Ramos (cell line): ENCODE measurements around the gene LYSMD1.

ENCODE experiments used
- in situ Hi-C: fragments of 300-500 bp; cut with MboI; formaldehyde crosslinking; loops from one replicate; pipeline ENCODE4 v1.14.3; 2022; ENCODE audit warnings: low sequenced_read_pairs; ENCODE audit not compliant: unreplicated experiment

The LYSMD1 gene

GRCh38 chr1:151176514-151177045 is 10.9 kb upstream of the LYSMD1 start:
- in situ Hi-C loops, result no loop called here

GRCh38 chr1:151175863-151176262 is 10.2 kb upstream of the LYSMD1 start, which contains the start of gene TMOD4:
Gene TMOD4, minus strand, starts transcription at chr1:151175981. Its CDS starts 1,106 bp downstream, at chr1:151174875.
- in situ Hi-C loops, result no loop called here

GRCh38 chr1:151175041-151175741 is 9.5 kb upstream of the LYSMD1 start:
- in situ Hi-C loops, result no loop called here

GRCh38 chr1:151171190-151171589 is 5.5 kb upstream of the LYSMD1 start:
- in situ Hi-C loops, result no loop called here

GRCh38 chr1:151167116-151167515 is 1.4 kb upstream of the LYSMD1 start:
- in situ Hi-C loops, result no loop called here

GRCh38 chr1:151166505-151166956 is 829 bp upstream of the LYSMD1 start:
- in situ Hi-C loops, result no loop called here

- in situ Hi-C loops, result no loop called here
Observed at GRCh38 chr1:151165281-151165737, 393 bp downstream of the LYSMD1 start.

GRCh38 chr1:151164732-151165280 is 896 bp downstream of the LYSMD1 start:
- in situ Hi-C loops, result no loop called here

GRCh38 chr1:151159373-151159772 is 6.3 kb downstream of the LYSMD1 start:
- in situ Hi-C loops, result loop anchor here (10.0 kb wide), 1 partner anchor 65 kb away; no protein-coding TSS in a partner anchor

GRCh38 chr1:151158751-151159251 is 6.9 kb downstream of the LYSMD1 start:
- in situ Hi-C loops, result loop anchor here (10.0 kb wide), 1 partner anchor 64 kb away; no protein-coding TSS in a partner anchor

- in situ Hi-C loops, result loop anchor here (10.0 kb wide), 1 partner anchor 64 kb away; no protein-coding TSS in a partner anchor
Observed at GRCh38 chr1:151158326-151158725, 7.4 kb downstream of the LYSMD1 start.

- in situ Hi-C loops, result loop anchor here (10.0 kb wide), 1 partner anchor 62 kb away; no protein-coding TSS in a partner anchor
Observed at GRCh38 chr1:151157067-151157531, 8.6 kb downstream of the LYSMD1 start.

GRCh38 chr1:151156515-151156819 is 9.2 kb downstream of the LYSMD1 start, which contains the start of gene TNFAIP8L2:
Gene TNFAIP8L2, plus strand, starts transcription at chr1:151156649. Its CDS starts 2,049 bp downstream, at chr1:151158698.
- in situ Hi-C loops, result loop anchor here (10.0 kb wide), 1 partner anchor 62 kb away; no protein-coding TSS in a partner anchor

- in situ Hi-C loops, result no loop called here
Observed at GRCh38 chr1:151147665-151148064, 18.0 kb downstream of the LYSMD1 start.

- in situ Hi-C loops, result no loop called here
Observed at GRCh38 chr1:151147132-151147503, 18.6 kb downstream of the LYSMD1 start.

GRCh38 chr1:151146412-151147131 is 19.1 kb downstream of the LYSMD1 start, which contains the start of gene SEMA6C:
Gene SEMA6C, minus strand, starts transcription at chr1:151146631. Its CDS starts 4,010 bp downstream, at chr1:151142621.
- in situ Hi-C loops, result no loop called here

- in situ Hi-C loops, result no loop called here
Observed at GRCh38 chr1:151146072-151146411, 19.7 kb downstream of the LYSMD1 start.

- in situ Hi-C loops, result no loop called here
Observed at GRCh38 chr1:151145304-151146071, 20.2 kb downstream of the LYSMD1 start.

- in situ Hi-C loops, result no loop called here
Observed at GRCh38 chr1:151144474-151145303, 21.0 kb downstream of the LYSMD1 start.
